ENCODE results near the gene TRIM31.

Gene TRIM31, protein sequence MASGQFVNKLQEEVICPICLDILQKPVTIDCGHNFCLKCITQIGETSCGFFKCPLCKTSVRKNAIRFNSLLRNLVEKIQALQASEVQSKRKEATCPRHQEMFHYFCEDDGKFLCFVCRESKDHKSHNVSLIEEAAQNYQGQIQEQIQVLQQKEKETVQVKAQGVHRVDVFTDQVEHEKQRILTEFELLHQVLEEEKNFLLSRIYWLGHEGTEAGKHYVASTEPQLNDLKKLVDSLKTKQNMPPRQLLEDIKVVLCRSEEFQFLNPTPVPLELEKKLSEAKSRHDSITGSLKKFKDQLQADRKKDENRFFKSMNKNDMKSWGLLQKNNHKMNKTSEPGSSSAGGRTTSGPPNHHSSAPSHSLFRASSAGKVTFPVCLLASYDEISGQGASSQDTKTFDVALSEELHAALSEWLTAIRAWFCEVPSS

DNA sequence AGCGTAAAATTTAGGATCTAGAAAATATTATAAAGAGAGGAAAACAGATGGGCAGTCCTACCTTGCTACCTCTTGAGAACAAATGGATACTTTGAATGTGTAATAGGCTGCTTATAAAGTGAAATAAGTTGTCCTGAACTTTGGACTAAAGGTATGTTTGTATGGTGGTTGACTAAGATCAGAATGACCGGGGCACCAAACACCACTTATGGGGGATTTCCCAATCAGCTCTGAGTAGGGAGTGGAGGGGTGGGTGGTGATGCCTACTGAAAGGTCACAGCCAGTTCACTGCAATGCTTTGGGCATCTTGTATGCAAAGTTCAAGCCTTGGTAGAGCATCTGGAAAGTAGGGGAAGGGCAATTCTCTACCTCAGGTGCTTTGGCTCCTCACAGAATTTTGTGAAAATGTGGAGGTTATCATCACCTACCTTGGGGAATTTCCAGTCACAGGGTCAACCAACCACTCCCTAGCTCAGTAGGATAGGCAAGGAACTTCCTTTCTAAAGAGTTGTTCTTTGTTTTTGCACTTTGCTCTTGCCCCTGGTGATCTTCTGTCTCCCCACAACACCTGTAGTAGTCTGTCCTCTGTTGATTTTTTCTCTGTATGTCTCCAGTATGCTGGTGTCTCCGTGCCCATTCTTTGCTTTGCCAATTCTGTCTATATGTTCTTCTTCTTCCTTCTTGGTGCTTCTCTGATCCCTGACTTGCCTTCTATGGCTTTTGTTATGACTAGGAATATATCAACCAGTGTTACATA lies at the start of gene TRIM31:
Gene TRIM31 (minus strand): TSS at position 88 of the 757 bp plus-strand sequence. CDS start 285 bp downstream, outside the sequence.
- no peak for DNase-seq

DNA sequence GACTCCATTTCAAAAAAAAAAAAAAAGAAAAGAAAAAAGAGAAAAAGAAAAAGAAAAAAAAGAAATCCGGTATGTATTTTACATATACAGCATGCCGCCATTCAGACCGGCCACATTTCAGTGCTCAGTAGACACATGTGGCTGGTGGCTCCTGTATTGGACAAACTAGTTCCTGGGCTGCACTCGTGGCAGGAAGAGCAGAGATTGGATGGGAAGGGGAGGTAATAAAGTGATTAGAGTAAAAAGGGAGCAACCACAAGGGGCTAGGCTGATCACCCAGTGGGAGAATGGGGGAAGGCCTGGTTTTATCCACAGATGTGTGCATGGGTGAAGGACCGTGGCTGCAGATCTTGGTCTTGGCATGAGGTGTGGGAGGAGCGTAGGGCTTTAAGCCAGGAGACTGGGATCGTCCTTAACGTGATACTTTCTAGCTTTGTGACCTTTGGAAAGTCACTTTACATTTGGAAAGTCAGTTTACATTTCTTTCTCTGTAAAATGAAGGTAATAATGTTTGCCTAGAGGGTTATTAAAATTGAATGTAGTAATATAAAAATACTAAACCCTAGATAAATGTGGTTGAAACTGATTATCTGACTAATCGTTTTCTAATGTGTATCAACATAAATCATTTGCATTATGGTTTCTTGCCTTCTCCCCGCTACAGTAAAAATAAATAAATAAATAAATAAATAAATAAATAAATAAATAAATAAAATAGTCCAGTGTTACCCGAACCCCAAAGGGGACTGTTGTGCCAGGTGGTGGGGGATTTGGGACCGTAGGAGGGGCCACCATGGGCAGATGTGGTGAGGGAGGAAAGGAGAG lies 49.6 kb upstream of the TRIM31 start:
- DNase-seq, result no peak

- DNase-seq, result no peak
Measured at GRCh38 chr6:30160785-30161531, 48.1 kb upstream of the TRIM31 start, which contains the start of gene TRIM10. TSS of gene TRIM10 (minus strand) at chr6:30161211. CDS start at chr6:30160858, 353 bp downstream.

- DNase-seq, result no peak
Measured at GRCh38 chr6:30160008-30160784, 47.3 kb upstream of the TRIM31 start.

GRCh38 chr6:30158475-30159040 lies 45.7 kb upstream of the TRIM31 start:
- no peak for DNase-seq

- no peak for DNase-seq
Measured at GRCh38 chr6:30157999-30158398, 45.1 kb upstream of the TRIM31 start.

- DNase-seq, result no peak
Measured at GRCh38 chr6:30157581-30157980, 44.7 kb upstream of the TRIM31 start.

GRCh38 chr6:30156774-30157173 lies 43.9 kb upstream of the TRIM31 start:
- no peak for DNase-seq

DNA sequence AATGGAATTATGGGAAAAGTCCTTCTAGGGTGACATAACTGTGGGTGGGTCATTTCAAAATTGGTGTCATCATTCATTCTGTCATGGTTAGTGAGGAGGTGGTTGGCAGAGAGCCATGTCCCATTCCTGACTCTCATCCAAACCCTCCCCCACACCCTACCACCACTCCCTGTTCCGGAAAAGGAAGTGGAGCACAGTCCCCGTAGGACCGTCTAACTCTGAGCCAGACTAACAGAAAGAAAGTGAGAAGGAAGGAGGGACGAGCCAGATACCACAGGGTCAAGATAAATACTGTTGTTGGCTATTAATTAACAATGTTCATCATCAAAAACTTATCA lies 43.3 kb upstream of the TRIM31 start:
- DNase-seq, result no peak

- DNase-seq, result no peak
Measured at GRCh38 chr6:30155520-30156261, 42.8 kb upstream of the TRIM31 start.

DNA sequence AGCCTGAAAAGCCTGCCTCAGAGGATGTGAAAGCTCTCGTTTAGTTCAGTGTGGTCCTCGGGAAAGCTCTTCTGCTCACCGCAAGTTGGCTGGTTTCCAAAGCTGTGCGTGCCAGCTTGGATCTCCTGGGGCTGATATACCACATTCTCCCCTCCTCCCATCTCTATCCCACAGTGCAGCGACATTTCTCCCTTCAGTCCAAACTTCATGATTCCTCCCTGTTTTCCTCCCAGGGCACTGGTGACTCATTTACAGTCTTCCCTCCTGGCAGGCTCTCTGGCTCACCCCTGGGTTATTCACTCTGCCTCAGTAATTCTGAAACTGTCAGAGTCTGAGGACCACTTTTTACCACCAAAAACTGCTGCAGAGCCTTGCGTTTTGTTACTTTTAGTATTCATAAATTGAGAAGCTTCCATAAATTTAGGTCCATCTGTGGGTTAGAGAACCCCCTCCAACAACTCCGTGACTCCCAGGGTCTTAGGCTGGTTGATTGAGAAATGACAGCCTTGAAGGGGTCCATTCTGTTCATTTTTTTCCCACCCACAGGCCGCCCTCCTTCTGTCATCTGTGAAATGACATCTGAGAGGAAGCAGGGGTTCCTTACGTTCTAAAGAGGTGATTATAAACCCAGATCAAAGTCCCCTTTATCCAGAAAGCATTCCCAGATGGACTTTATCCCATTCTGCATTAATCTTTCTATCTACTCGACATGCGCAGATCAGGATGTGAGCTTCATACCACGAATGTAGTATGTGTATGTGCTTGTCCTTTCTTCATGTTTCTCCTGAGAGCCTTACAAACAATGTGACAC lies 42.0 kb upstream of the TRIM31 start:
- no peak for DNase-seq

DNA sequence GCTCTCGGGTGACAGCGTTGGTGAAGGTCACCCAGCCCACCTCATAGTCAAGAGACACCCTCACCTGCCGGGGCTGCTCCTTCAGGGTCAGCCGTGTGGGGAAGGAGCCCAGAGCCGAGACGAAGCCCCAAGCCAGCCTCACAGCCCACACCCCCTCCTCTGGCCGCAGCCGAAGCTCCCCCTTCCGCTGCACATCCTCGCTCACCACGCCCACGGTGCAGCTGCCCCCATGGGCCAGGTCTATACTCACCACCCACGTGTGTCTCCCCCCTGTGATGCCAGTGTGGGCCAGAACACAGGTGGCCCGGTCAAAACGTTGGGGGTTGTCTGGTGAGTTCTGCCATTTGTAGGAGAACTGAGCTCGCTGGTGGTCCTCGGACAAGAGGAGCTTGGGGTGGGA lies 41.2 kb upstream of the TRIM31 start:
- DNase-seq, result no peak

DNA sequence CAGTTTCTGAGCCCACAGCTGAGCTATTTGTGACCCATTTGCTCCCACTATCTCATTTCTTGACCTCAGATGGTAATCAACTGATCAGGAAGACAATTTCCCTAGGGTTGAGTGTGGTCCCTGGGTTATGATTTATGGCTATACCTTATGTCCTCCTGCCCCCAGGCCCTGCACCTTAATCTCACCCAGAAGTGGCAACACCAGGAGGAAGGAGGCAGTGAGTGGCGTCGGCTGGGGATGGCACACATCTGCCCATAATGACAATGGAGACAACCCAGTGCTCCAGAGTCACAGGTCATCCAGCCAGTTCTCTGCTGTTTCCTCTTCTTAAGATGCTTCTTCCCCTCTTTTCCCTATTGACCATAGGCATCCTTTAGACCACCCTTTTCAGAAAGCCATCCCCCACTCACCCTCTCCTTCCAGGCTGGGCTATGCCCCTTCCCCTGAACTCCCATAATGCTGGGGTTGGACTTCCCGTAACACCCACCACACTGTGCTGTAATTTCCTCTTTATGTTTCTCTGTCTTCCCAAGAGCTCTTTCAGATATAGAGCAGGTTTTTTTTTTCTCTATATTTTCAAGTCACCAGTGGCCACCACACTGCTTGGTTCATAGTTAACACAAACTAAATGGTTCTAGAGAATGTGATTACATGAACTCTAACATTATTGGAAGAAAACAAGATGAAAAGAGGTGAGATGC lies 40.2 kb upstream of the TRIM31 start:
- no peak for DNase-seq

DNA sequence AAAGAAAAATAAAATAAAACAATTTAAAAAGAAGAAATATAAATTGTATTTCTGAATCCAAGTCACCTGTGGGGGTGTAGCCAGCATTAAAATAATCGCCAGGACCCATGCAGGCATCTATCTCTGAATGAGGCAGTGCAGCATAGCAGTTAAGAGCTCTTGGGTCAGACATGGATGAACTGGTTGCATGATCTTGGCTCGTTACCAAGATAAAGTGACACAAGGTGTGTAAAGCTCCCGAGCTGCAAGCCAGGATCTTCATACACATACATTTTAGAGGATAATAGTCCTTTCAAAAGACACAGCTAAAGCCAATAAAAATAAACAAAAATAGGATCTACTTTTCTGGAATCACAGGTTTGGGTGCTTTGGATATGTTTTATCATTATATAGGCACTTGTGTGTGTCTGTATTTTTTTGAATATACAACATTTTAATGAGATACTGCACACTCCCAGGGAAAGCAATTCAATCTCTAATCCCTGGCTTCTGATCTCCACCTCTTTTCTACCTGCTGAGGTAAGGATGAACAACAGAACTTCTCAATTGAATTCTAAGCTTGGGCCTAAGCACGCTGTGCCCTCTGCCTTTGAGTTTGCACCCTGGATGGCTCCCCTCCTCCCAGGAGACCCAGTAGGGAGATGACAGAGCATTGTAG lies 39.3 kb upstream of the TRIM31 start:
- DNase-seq, result no peak

- no peak for DNase-seq
Measured at GRCh38 chr6:30151580-30151979, 38.7 kb upstream of the TRIM31 start.

- no peak for DNase-seq
Measured at GRCh38 chr6:30150671-30151395, 37.9 kb upstream of the TRIM31 start.

DNA sequence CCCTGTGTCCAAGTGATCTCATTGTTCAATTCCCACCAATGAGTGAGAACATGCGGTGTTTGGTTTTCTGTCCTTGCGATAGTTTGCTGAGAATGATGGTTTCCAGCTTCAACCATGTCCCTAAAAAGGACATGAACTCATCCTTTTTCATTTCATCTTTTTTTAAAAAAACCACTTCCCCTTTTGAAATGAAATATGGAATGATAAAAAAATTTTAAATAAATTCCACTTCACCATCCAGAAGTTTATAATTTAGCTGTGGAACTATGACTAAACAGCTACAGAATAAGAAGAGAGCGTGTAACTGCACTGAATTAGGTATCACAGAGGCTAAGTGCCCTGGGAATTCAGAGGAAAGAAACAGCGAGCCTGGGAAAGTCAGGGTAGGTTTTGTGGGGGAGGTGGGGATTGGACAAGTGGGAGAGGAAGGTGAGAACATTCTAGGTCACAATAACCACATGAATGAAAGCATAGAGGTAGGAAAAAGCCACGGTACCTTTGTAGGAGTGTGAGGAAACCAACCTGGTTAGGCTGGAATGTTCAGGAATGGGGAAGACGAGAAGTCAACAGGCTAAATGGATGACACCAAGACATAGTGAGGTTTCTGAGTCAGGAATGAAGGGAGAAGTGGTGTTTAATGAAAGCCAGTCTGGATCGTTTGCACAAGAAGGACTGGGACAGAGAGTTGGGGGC lies 37.1 kb upstream of the TRIM31 start:
- no peak for DNase-seq
